MM.1S (cell line): Measurements from ENCODE around the gene LRPAP1.

Experiments used
- DNase-seq: peaks from one replicate; pipeline ENCODE4 v3.0.0-alpha.2; 2015
- H2AFZ ChIP-seq: fragments of 300-600 bp; sonication (generic); 2 replicates; pipeline ENCODE4 v1.6.0; 2016; ENCODE audit warnings: antibody characterized with exemption, low read length
- H3F3A ChIP-seq: fragments of 300-600 bp; sonication (generic); 2 replicates; pipeline ENCODE4 v1.6.1; 2016; ENCODE audit warnings: mild to moderate bottlenecking, antibody characterized with exemption, low read length, moderate library complexity, mixed read lengths; ENCODE audit not compliant: insufficient read depth
- H3K27ac ChIP-seq: fragments of 300-600 bp; sonication (generic); 2 replicates; pipeline ENCODE4 v1.5.1; 2016; ENCODE audit warnings: mild to moderate bottlenecking, low read length
- H3K27me3 ChIP-seq: fragments of 300-600 bp; sonication (generic); replicated peaks from 2 replicates; pipeline ENCODE4 v1.6.0; 2016; ENCODE audit warnings: low read length; ENCODE audit not compliant: insufficient read depth
- H3K36me3 ChIP-seq: fragments of 300-600 bp; sonication (generic); replicated peaks from 2 replicates; pipeline ENCODE4 v1.6.1; 2016; ENCODE audit warnings: mild to moderate bottlenecking, low read length, mixed read lengths; ENCODE audit not compliant: insufficient read depth
- H3K4me1 ChIP-seq: fragments of 300-600 bp; sonication (generic); 2 replicates; pipeline ENCODE4 v1.6.1; 2016; ENCODE audit warnings: low read length, mixed read lengths
- H3K4me2 ChIP-seq: fragments of 300-600 bp; sonication (generic); 2 replicates; pipeline ENCODE4 v1.6.0; 2016; ENCODE audit warnings: low read depth, low read length
- H3K4me3 ChIP-seq: fragments of 300-600 bp; sonication (generic); 2 replicates; pipeline ENCODE4 v1.5.1; 2016; ENCODE audit warnings: low read length, mixed read lengths
- H3K79me2 ChIP-seq: fragments of 300-600 bp; sonication (generic); 2 replicates; pipeline ENCODE4 v1.6.1; 2016; ENCODE audit warnings: mixed run types, low read length, mixed read lengths
- H3K9ac ChIP-seq: fragments of 300-600 bp; sonication (generic); 2 replicates; pipeline ENCODE4 v1.6.1; 2016; ENCODE audit warnings: low read length, mixed read lengths
- H3K9me2 ChIP-seq: fragments of 300-600 bp; sonication (generic); replicated peaks from 2 replicates; pipeline ENCODE4 v1.6.1; 2016; ENCODE audit warnings: mild to moderate bottlenecking, low read length, mixed read lengths; ENCODE audit not compliant: insufficient read depth
- H3K9me3 ChIP-seq: fragments of 300-600 bp; sonication (generic); replicated peaks from 2 replicates; pipeline ENCODE4 v1.6.1; 2016; ENCODE audit warnings: mild to moderate bottlenecking, low read length, mixed read lengths; ENCODE audit not compliant: insufficient read depth
- H4K20me1 ChIP-seq: fragments of 300-600 bp; sonication (generic); 2 replicates; pipeline ENCODE4 v1.6.1; 2016; ENCODE audit warnings: mild to moderate bottlenecking, low read length, moderate library complexity, mixed read lengths; ENCODE audit not compliant: insufficient read depth
- CTCF ChIP-seq: fragments of 300-600 bp; sonication (generic); IDR thresholded peaks from 2 replicates; pipeline ENCODE4 v1.5.1; 2016; ENCODE audit warnings: antibody characterized with exemption, low read length, mixed read lengths
- EZH2 ChIP-seq: fragments of 300-600 bp; sonication (generic); optimal IDR thresholded peaks from 2 replicates; pipeline ENCODE3; 2017; ENCODE audit warnings: low read depth, mild to moderate bottlenecking, antibody characterized with exemption, low read length, mixed read lengths
- EZH2phosphoT487 ChIP-seq: fragments of 300-600 bp; sonication (generic); IDR thresholded peaks from 2 replicates; pipeline ENCODE4 v1.6.1; 2018; ENCODE audit warnings: antibody characterized with exemption, low read length

LRPAP1 gene

GRCh38 chr4:3464911-3465697 lies 67.1 kb downstream of the LRPAP1 start:
- TF ChIP-seq CTCF (no peak), EZH2phosphoT487 (no peak)
- Histone ChIP-seq H3K9ac (no peak overlapping the region), H3K27ac (no peak overlapping the region), H3K9me3 (no peaks in the 10 kb centered on the region), H3K4me3 (no peak overlapping the region), H3K9me2 (no peaks in the 10 kb centered on the region), H3K79me2 (no peaks in the 10 kb centered on the region), H3K4me1 (no peaks in the 10 kb centered on the region), H2AFZ (no peak overlapping the region), H3K36me3 (no peaks in the 10 kb centered on the region), H4K20me1 (no peaks in the 10 kb centered on the region), H3F3A (no peaks in the 10 kb centered on the region), H3K27me3 (peaks cover 71% of the 10 kb centered on the region), H3K4me2 (no peak overlapping the region)
- no peak for DNase-seq

- TF ChIP-seq EZH2phosphoT487 (no peak), CTCF (no peak), EZH2 (no peak)
- H3K79me2 ChIP-seq: no peaks in the 10 kb centered on the region
- H3F3A ChIP-seq: no peaks in the 10 kb centered on the region
- H3K4me1 ChIP-seq: no peaks in the 10 kb centered on the region
- no peak overlapping the region for H3K4me2 ChIP-seq
- no peaks in the 10 kb centered on the region for H3K9me3 ChIP-seq
- no peak overlapping the region for H3K4me3 ChIP-seq
- H2AFZ ChIP-seq: no peak overlapping the region
- no peak for DNase-seq
- no peak overlapping the region for H3K27ac ChIP-seq
- H3K36me3 ChIP-seq: no peaks in the 10 kb centered on the region
- H3K9ac ChIP-seq: no peak overlapping the region
- H3K27me3 ChIP-seq: peaks cover 69% of the 10 kb centered on the region
- H4K20me1 ChIP-seq: no peaks in the 10 kb centered on the region
- H3K9me2 ChIP-seq: no peaks in the 10 kb centered on the region
These were observed 67.8 kb downstream of the LRPAP1 start for GRCh38 chr4:3464349-3464905.

- TF ChIP-seq EZH2phosphoT487: no peak
- no peak for TF ChIP-seq CTCF
- TF ChIP-seq EZH2: no peak
- Histone ChIP-seq H3K9ac (no peak overlapping the region), H3F3A (no peaks in the 10 kb centered on the region), H3K27me3 (peaks cover 73% of the 10 kb centered on the region), H3K79me2 (no peaks in the 10 kb centered on the region), H3K27ac (no peak overlapping the region), H3K9me3 (no peaks in the 10 kb centered on the region), H2AFZ (no peak overlapping the region), H3K4me3 (no peak overlapping the region), H3K9me2 (no peaks in the 10 kb centered on the region), H4K20me1 (no peaks in the 10 kb centered on the region), H3K4me1 (no peaks in the 10 kb centered on the region), H3K36me3 (no peaks in the 10 kb centered on the region), H3K4me2 (no peak overlapping the region)
- no peak for DNase-seq
These were observed 68.5 kb downstream of the LRPAP1 start for GRCh38 chr4:3463556-3464348.
